AG09309 (cell line): ENCODE data around the gene CLECL1.
"Not testable (repeated sequence)": the region's sequence is repeated elsewhere in the genome, so short reads cannot be mapped to it uniquely, and the experiment has no call there.

Experiments
- DNase-seq: peaks from one replicate; pipeline ENCODE4 v3.0.0-alpha.2; 2010; ENCODE audit warnings: low read depth
- H3K4me3 ChIP-seq: 2 replicates; pipeline ENCODE4 v1.5.1; 2011; ENCODE audit warnings: mild to moderate bottlenecking, low read depth, low read length, moderate library complexity; ENCODE audit not compliant: control insufficient read depth
- TF ChIP-seq, protein P1 (sequence below): IDR thresholded peaks from 2 replicates; pipeline ENCODE4 v1.5.1; 2011; ENCODE audit warnings: mild to moderate bottlenecking, low read depth, low read length, inconsistent platforms; ENCODE audit not compliant: insufficient read depth, control insufficient read depth; ENCODE audit errors: missing control alignments

Gene CLECL1

GRCh38 chr12:9710584-9711375, 22.1 kb downstream of the CLECL1 start:
- DNase-seq, result no peak
- H3K4me3 ChIP-seq, result no peak overlapping the region
- TF ChIP-seq, protein P1, sequence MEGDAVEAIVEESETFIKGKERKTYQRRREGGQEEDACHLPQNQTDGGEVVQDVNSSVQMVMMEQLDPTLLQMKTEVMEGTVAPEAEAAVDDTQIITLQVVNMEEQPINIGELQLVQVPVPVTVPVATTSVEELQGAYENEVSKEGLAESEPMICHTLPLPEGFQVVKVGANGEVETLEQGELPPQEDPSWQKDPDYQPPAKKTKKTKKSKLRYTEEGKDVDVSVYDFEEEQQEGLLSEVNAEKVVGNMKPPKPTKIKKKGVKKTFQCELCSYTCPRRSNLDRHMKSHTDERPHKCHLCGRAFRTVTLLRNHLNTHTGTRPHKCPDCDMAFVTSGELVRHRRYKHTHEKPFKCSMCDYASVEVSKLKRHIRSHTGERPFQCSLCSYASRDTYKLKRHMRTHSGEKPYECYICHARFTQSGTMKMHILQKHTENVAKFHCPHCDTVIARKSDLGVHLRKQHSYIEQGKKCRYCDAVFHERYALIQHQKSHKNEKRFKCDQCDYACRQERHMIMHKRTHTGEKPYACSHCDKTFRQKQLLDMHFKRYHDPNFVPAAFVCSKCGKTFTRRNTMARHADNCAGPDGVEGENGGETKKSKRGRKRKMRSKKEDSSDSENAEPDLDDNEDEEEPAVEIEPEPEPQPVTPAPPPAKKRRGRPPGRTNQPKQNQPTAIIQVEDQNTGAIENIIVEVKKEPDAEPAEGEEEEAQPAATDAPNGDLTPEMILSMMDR, result no peak

DNA sequence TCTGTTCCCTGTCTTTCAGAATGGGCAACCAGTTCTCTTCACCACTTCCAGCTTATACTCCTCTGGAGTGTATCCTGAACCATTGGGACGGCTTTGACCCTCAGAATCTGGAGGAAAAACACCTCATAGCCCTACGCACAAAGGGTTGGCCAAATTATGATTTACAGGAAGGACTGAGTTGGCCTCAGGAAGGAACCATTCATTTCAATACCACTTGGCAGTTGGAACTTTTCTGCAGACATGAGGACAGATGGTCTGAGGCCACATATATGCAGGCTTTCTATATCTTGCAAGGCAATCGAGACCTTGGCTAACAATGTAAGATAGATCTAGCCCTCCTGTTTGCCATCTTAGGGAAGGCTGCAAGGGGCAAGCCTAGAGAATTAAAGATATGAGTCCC, 24.0 kb downstream of the CLECL1 start:
- TF ChIP-seq, protein P1, result no peak
- no peak for DNase-seq
- H3K4me3 ChIP-seq, result no peak overlapping the region

DNA sequence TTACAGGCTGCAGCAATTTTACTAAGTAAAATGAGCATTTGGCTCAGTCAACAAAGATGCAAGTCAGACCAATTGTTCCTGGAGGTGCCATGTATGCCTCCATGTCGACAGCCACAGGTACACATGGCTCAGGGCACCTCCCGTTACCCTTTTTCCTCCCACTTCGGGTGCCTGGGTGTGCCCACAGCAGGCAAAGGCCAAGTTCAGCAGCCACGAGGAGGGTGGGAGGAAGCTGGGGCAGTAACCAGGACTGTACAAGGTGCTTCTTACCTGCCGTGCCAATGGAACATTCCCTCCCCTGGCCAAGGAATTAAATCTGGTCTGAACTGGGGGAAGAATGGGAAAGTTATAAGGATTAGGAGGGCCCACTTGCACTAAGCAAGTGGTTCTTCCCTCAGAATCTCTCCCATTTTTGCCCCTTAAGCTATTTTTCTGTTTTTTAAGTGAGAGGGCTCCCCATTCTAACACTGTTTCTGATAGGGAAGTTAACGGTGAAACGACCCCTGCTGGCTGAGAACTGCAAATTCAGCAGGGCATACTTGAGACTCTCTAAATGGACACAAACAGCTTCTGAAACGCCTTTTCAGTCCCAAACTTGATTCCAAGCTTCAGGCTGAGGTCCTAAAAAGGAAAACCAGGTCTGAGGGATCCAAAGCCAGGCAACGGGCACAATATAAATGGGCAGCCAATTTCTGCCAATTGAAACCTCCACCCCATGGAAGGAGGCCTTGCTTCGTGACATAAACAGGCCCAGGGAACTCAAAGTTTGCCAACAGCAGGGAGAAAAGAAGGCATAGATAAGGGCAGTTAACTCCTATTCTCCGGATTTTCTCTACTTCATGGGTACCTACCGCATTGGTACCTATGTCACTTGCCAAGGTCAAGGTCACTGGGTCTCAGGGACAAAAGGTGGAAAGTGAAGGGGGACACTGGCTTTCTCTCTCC, 24.8 kb downstream of the CLECL1 start:
- H3K4me3 ChIP-seq, result no peak overlapping the region
- DNase-seq, result peak; percentile 8

GRCh38 chr12:9707356-9707755, 25.5 kb downstream of the CLECL1 start:
- no peak for DNase-seq
- no peak overlapping the region for H3K4me3 ChIP-seq
- TF ChIP-seq, protein P1, result no peak

More for the DNA sequence above, 24.8 kb downstream of the CLECL1 start:
- TF ChIP-seq, protein P1, result peak; percentile 78

DNA sequence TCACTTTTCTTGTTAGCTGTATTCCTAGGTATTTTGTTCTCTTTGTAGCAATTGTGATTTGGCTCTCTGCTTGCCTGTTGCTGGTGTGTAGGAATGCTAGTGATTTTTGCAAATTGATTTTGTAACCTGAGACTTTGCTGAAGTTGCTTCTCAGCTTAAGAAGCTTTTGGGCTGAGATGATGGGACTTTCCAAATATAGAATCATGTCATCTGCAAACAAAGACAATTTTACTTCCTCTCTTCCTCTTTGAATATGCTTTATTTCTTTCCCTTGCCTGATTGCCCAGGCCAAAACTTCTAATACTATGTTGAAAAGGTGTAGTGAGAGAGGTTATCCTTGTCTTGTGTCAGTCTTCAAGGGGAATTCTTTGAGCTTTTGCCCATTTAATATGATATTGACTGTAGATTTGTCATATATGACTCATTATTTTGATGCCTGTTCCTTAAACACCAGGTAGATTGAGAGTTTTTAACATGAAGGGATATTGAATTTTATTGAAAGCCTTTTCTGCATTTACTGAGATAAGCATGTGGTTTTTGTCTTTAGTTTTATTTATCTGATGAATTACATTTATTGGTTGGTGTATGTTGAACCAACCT, 26.7 kb downstream of the CLECL1 start:
- TF ChIP-seq, protein P1, result no peak
- no peak overlapping the region for H3K4me3 ChIP-seq
- no peak for DNase-seq

DNA sequence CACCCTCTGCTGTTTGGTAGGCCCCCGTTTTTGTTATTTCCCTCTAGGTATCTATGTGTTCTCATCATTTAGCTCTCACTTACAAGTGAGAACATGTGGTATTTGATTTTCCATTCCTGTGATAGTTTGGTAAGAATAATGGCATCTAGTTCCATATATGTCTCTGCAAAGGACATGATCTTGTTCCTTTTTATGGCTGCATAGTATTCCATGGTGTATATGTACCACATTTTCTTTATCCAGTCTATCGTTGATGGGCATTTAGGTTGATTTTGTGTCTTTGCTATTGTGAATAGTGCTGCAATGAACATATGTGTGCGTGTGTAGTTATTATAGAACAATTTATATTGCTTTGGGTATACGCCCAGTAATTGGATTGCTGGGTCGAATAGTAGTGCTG, 28.3 kb downstream of the CLECL1 start:
- not testable (repeated sequence) for H3K4me3 ChIP-seq, DNase-seq
